GM10248 (cell line): ENCODE data around the gene TAS1R1.

ENCODE experiments used
- CTCF ChIA-PET: fragments of 300-600 bp; sonication (Branson Sonifier 250); formaldehyde crosslinking; extraction: SDS; loops from one replicate; lab custom pipeline; 2021; ENCODE audit warnings: antibody characterized with exemption; lab: Yijun Ruan, JAX
- POLR2A ChIA-PET: fragments of 350-650 bp; sonication (Branson Sonifier 250); formaldehyde crosslinking; extraction: SDS; loops from one replicate; lab custom pipeline; 2020; ENCODE audit warnings: antibody characterized with exemption; lab: Yijun Ruan, JAX
- DNase-seq: peaks from one replicate; pipeline ENCODE4 v3.0.0; 2012; ENCODE audit errors: extremely low spot score
- TF ChIP-seq, protein P1 (sequence below): IDR thresholded peaks from 2 replicates; pipeline ENCODE4 v1.5.1; 2012; ENCODE audit warnings: mild to moderate bottlenecking, low read depth; ENCODE audit errors: extremely low read depth, missing control alignments, control extremely low read depth

TAS1R1 gene

DNA sequence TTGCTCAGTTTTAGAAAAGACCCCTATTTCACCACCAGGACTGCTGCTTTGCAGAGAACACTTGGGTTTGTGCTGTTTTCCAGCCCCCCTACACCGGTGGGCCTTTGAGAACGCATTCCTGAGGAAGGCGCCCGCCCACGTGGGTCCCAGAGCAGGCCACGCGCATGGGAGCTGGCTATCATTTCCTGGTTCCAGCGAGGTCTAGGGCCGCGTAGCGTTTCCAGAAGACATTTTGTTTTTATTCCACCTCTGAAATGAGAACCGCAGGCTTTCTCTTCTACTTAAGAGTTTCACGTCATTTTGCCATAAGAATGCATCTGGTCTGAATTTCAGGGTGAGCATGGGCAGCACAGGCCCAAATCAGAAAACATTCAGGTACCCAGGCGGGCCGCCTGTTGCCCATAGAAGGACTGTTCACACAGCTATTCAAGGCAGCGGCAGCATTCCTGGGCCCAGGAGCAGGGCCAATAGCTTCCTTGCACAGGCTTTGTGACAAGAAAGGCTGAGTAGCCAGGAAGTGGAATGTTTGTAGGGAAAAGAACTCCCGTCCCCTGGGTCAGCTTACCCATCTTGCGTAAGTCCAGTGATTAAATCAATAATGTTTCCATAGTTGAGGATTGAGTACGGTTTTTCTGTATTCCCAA, 48.9 kb downstream of the TAS1R1 start:
- DNase-seq, result no peak
- CTCF ChIA-PET, result interaction anchor here (1.0 to 1.9 kb wide), 4 partner anchors 14 to 50 kb away, joined by 4 to 6 read pairs (median 4); partner anchors contain the start of gene NOL9
- TF ChIP-seq, protein P1, sequence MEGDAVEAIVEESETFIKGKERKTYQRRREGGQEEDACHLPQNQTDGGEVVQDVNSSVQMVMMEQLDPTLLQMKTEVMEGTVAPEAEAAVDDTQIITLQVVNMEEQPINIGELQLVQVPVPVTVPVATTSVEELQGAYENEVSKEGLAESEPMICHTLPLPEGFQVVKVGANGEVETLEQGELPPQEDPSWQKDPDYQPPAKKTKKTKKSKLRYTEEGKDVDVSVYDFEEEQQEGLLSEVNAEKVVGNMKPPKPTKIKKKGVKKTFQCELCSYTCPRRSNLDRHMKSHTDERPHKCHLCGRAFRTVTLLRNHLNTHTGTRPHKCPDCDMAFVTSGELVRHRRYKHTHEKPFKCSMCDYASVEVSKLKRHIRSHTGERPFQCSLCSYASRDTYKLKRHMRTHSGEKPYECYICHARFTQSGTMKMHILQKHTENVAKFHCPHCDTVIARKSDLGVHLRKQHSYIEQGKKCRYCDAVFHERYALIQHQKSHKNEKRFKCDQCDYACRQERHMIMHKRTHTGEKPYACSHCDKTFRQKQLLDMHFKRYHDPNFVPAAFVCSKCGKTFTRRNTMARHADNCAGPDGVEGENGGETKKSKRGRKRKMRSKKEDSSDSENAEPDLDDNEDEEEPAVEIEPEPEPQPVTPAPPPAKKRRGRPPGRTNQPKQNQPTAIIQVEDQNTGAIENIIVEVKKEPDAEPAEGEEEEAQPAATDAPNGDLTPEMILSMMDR, result no peak
- POLR2A ChIA-PET, result interaction anchor here (0.9 kb wide), 1 partner anchor 24 kb away, joined by 3 read pairs; the partner anchor contains the start of gene ZBTB48

DNA sequence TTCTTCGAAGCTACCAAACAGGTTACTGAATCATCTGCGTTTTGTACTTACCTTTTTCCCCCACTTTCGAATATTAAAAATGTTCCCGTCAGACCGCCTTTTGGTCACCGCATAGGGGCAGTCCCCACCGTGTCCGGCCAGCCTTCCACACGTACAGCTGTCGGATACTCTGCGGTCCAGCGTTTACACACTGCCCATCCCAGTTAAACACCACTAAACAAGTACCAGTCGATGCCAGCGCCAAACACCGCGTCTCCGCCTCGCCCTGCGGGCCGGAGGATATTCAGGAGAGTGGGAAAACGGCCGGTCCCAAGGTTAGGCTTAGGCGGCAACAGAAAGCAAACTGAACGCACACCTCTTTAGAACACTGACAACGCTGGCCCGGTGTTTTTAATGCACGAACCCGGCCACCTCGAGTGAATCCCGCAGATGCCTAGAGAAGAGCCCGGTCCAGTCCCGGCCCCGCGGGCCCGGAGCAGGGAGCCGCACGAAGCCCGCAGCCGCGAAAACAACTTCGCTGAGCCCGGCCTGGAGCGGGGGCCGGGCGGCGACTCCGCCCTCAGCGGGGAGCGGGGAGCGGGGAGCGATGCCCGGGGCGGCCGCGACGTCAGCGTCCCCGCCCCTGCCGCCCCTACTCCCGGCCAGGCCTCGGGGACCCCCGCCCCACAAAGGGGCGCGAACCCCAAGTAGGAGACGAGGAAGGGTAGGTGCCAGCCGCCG, 57.7 kb downstream of the TAS1R1 start:
- TF ChIP-seq, protein P1, result no peak
- ChIA-PET CTCF (interaction anchor here (0.9 to 1.8 kb wide), 3 partner anchors 11 to 59 kb away, joined by 3 to 4 read pairs (median 4); partner anchors contain the start of gene NOL9), POLR2A (no interaction called here)
- DNase-seq, result peak; percentile 76

DNA sequence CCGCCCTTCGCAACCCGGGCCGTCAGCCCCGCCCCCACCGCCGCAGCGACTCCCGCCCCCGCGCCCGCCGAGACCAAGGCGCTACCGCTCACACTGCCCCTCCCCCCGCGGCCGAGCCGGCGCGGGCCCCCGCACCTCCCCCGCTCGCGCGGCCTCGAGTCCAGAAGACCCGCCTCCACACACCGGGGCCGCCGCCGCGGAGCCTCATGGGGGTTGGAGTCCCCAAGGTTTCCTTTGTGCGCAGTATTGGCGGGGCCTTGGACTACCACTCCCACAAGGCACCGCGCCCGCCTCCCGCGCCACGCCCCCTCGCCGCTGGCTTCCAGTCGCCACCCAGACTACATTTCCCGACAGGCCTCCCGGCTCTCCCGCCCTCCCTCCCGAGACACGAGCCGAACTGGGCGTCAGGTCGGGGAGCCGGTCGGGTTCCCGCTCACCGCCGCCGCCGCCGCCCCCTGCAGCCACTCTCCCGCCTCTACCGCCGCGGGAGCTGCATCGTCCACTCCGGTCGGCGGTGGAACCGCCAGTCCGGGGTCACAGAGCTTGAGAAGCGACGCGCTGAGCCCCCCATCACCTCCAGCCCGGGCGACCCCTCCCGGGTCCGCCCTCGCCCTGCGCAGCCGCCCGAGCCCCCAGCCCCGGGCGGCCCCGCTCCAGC, 58.4 kb downstream of the TAS1R1 start, which contains the start of gene PHF13:
Gene PHF13 (plus strand): TSS at position 371 of the 658 bp plus-strand sequence. CDS start 336 bp downstream, outside the sequence.
- ChIA-PET CTCF (no interaction called here), POLR2A (no interaction called here)
- TF ChIP-seq, protein P1, result no peak
- peak; percentile 98 for DNase-seq

DNA sequence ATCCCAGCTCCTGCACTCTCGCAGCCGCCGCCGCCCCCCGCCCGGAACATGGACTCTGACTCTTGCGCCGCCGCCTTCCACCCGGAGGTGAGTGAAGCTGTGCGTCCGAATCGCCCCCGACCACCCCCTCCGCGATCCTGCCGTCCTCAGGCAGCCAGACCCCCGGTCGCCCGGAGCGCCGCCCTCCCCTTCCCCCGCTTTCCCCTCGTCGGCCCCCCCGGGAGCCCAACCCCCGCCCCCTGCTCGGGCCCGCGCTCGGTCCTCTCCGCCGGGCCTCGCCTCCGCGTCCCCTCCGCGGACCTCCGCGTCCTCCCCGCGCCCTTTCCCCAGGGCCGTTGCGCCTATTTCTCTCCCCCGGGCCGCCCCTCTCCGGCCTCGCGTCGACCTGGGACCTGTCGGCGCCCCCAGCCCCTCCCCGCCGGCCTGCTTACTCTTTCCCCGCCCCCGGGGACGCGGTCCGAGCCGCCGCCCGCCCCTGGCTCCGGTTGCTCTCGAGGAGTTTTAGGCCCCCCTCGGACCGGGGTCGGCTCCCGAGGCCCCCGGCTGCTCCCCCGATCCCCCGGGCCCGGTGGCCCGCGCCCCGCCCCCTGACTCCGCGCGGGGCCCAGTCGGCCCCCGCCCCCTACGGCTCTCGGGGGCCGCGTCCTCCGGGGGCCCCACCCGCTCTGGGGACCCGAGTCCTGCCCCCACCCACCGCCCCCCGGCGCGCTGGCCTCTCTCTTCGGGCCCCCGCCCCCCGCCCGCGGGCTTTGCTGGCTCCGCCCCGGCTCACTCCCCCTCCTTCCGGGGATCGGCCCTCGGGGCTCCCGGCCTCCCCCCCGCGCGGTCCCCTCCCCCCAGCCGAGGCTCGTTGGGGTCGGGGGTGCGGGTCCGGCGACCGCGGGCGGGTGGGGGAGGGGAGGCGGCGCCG, 59.2 kb downstream of the TAS1R1 start:
- TF ChIP-seq, protein P1, result no peak
- CTCF ChIA-PET, result no interaction called here
- POLR2A ChIA-PET, result no interaction called here
- peak; percentile 84 for DNase-seq

DNA sequence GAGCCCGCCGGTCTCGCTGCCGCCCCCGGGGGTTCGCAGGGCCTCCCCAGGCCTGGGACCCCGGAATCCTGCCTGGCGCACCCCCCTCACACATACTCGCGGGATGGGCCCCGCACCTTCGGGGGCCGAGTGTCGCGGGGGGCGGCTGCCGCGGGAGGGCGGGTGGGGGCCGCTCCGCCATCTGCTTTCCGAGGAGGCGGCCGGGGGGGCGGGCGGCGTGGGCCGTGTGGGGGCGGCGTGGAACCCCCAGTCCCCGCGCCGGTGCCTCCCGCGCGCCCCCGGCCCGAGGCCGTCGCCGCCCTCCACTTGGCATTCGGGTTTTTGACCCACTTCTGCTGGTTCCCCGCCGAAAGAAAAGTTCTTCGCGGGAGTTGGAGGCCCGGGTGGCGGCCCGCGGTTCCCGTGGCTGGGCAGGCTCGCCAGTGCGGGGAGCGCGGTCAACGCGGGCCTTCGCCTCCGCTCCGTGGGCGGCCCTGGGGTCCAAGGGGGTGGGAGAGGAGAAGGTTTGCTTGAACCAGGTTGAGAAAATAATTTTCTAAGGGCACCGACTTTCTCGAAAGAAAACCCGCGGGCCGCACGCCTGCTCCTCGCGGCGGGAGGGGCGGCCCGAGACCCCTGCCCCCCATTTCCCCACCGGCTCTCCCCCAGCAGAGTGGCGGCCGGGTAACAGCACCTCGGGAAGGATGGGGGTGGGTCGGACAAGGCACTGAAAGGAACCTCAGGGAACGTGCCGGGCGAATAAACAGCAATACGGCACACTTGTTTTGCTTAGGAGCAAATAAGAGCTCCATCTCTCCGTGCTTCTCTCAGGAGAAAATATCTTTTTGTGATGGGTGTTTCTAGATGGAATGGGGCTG, 60.0 kb downstream of the TAS1R1 start:
- TF ChIP-seq, protein P1, result no peak
- no peak for DNase-seq
- ChIA-PET CTCF (interaction anchor here (0.7 to 1.3 kb wide), 4 partner anchors 9 to 61 kb away, joined by 3 to 4 read pairs (median 3); partner anchors contain the start of genes NOL9 and THAP3), POLR2A (no interaction called here)
